PC-9 (cell line): Measurements from ENCODE around the gene CPB2.

Experiments
- EZH2 ChIP-seq: fragments of 200-600 bp; sonication (generic); IDR thresholded peaks from 2 replicates; pipeline ENCODE4 v1.8.0; 2017; ENCODE audit warnings: antibody characterized with exemption, low read depth
- TF ChIP-seq, protein P1 (sequence below): fragments of 200-600 bp; sonication (generic); conservative IDR thresholded peaks from 2 replicates; pipeline ENCODE4 v1.6.1; 2017; ENCODE audit warnings: mixed run types, antibody characterized with exemption, mild to moderate bottlenecking, moderate library complexity

- TF ChIP-seq, protein P1, sequence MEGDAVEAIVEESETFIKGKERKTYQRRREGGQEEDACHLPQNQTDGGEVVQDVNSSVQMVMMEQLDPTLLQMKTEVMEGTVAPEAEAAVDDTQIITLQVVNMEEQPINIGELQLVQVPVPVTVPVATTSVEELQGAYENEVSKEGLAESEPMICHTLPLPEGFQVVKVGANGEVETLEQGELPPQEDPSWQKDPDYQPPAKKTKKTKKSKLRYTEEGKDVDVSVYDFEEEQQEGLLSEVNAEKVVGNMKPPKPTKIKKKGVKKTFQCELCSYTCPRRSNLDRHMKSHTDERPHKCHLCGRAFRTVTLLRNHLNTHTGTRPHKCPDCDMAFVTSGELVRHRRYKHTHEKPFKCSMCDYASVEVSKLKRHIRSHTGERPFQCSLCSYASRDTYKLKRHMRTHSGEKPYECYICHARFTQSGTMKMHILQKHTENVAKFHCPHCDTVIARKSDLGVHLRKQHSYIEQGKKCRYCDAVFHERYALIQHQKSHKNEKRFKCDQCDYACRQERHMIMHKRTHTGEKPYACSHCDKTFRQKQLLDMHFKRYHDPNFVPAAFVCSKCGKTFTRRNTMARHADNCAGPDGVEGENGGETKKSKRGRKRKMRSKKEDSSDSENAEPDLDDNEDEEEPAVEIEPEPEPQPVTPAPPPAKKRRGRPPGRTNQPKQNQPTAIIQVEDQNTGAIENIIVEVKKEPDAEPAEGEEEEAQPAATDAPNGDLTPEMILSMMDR: no peak
- TF ChIP-seq EZH2: no peak
Measured at GRCh38 chr13:46050771-46051170, 54.1 kb downstream of the CPB2 start.
